ENCODE results near the gene PTPRD. TPM values are rescaled to one million over a fixed set of nuclear protein-coding genes. Genes with fewer than 3 reads are reported as not detected.

The PTPRD gene
- total RNA-seq, 1 experiment from 2014 or later = not detected

DNA sequence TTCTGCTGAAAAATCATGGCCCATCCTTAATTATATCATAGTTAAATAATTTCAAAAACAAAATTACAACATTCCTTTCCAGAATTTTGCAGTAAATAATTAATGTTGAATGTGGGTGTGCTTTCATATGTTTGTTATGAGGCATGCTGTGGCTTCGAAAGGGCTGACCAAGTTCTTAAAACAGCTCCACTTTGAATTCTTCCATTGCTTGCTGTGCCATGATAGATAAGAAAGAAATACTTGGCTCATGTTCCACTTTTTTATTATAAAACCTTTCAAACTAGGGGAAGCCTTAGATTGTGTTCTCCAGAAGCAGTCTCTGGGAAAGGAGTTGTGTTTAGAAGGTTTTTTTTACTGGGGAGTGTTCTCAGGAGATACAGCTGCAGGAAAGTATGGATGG is 1534.5 kb downstream of the PTPRD start:
- Histone ChIP-seq H3K4me1 (ENCODE audit: control insufficient read depth, insufficient read depth, low read length) (no peaks in the 10 kb centered on the region), H3K4me3 (ENCODE audit: low read depth in 2 of 2, low read length in 2 of 2) (no peak overlapping the region), H3K27me3 (ENCODE audit: control insufficient read depth, insufficient read depth, low read length) (no peaks in the 10 kb centered on the region), H3K36me3 (ENCODE audit: control insufficient read depth, insufficient read depth, low read length) (no peaks in the 10 kb centered on the region), H3K27ac (ENCODE audit: low read length) (no peak overlapping the region), H3K9me3 (ENCODE audit: control insufficient read depth, insufficient read depth, low read depth, low read length) (no peaks in the 10 kb centered on the region)
- ChIA-PET CTCF (no interaction called here), POLR2A (no interaction called here)
- DNase-seq (ENCODE audit: low read depth, low spot score) (no peak), ATAC-seq (no peak)
- intact Hi-C loops (cut with micrococcal nuclease; ENCODE audit: unreplicated experiment) (no loop called here), in situ Hi-C loops (cut with HindIII; ENCODE audit: low pct_unique_long_range_greater_than_20kb, low sequenced_read_pairs) (no loop called here)
- BruUV-seq (replicated peaks) = no TSS peak
- TF ChIP-seq, protein P1, sequence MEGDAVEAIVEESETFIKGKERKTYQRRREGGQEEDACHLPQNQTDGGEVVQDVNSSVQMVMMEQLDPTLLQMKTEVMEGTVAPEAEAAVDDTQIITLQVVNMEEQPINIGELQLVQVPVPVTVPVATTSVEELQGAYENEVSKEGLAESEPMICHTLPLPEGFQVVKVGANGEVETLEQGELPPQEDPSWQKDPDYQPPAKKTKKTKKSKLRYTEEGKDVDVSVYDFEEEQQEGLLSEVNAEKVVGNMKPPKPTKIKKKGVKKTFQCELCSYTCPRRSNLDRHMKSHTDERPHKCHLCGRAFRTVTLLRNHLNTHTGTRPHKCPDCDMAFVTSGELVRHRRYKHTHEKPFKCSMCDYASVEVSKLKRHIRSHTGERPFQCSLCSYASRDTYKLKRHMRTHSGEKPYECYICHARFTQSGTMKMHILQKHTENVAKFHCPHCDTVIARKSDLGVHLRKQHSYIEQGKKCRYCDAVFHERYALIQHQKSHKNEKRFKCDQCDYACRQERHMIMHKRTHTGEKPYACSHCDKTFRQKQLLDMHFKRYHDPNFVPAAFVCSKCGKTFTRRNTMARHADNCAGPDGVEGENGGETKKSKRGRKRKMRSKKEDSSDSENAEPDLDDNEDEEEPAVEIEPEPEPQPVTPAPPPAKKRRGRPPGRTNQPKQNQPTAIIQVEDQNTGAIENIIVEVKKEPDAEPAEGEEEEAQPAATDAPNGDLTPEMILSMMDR (IDR thresholded peaks at IDR 0.05) = no peak
- TF ChIP-seq POLR2AphosphoS5 (IDR thresholded peaks at IDR 0.05; ENCODE audit: low read depth, low read length) = no peak
- TF ChIP-seq, protein P2, sequence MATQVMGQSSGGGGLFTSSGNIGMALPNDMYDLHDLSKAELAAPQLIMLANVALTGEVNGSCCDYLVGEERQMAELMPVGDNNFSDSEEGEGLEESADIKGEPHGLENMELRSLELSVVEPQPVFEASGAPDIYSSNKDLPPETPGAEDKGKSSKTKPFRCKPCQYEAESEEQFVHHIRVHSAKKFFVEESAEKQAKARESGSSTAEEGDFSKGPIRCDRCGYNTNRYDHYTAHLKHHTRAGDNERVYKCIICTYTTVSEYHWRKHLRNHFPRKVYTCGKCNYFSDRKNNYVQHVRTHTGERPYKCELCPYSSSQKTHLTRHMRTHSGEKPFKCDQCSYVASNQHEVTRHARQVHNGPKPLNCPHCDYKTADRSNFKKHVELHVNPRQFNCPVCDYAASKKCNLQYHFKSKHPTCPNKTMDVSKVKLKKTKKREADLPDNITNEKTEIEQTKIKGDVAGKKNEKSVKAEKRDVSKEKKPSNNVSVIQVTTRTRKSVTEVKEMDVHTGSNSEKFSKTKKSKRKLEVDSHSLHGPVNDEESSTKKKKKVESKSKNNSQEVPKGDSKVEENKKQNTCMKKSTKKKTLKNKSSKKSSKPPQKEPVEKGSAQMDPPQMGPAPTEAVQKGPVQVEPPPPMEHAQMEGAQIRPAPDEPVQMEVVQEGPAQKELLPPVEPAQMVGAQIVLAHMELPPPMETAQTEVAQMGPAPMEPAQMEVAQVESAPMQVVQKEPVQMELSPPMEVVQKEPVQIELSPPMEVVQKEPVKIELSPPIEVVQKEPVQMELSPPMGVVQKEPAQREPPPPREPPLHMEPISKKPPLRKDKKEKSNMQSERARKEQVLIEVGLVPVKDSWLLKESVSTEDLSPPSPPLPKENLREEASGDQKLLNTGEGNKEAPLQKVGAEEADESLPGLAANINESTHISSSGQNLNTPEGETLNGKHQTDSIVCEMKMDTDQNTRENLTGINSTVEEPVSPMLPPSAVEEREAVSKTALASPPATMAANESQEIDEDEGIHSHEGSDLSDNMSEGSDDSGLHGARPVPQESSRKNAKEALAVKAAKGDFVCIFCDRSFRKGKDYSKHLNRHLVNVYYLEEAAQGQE (IDR thresholded peaks at IDR 0.05; ENCODE audit: insufficient read depth in 1 of 2, low read depth in 2 of 2, low read length in 1 of 2) = no peak
- no peak for TF ChIP-seq SIN3A (IDR thresholded peaks at IDR 0.05; ENCODE audit: borderline replicate concordance, insufficient read depth, low read depth, low read length)
- TF ChIP-seq TCF7L2 (IDR thresholded peaks at IDR 0.05; ENCODE audit: low read depth, low read length) = no peak

DNA sequence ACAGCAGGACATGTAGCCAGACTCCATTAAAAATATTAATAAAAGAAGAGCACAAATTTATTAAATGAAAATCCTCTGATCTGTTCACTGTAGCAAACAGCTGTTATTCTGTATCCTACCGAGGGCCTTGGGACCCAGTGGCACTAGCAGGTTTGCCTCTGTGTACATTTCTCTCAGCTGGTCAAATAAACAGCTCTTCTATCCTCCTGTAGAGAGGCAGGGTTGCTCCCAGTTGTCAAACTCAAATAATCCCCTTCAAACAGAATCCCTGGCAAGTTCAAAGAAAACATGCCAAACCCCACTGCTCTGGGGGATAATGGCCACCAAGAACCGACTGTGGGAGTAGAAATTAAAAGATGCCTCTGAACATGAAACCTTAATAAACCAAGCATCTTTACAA is 1551.2 kb downstream of the PTPRD start:
- DNase-seq (ENCODE audit: low read depth, low spot score) (no peak), ATAC-seq (no peak)
- Histone ChIP-seq H3K27ac (ENCODE audit: low read length) (no peak overlapping the region), H3K4me3 (ENCODE audit: low read depth in 2 of 2, low read length in 2 of 2) (no peak overlapping the region), H3K27me3 (ENCODE audit: control insufficient read depth, insufficient read depth, low read length) (no peaks in the 10 kb centered on the region), H3K9me3 (ENCODE audit: control insufficient read depth, insufficient read depth, low read depth, low read length) (no peaks in the 10 kb centered on the region), H3K4me1 (ENCODE audit: control insufficient read depth, insufficient read depth, low read length) (no peaks in the 10 kb centered on the region), H3K36me3 (ENCODE audit: control insufficient read depth, insufficient read depth, low read length) (no peaks in the 10 kb centered on the region)
- intact Hi-C loops (cut with micrococcal nuclease; ENCODE audit: unreplicated experiment) (no loop called here), in situ Hi-C loops (cut with HindIII; ENCODE audit: low pct_unique_long_range_greater_than_20kb, low sequenced_read_pairs) (no loop called here)
- no TSS peak for BruUV-seq (replicated peaks)
- no peak for TF ChIP-seq SIN3A (IDR thresholded peaks at IDR 0.05; ENCODE audit: borderline replicate concordance, insufficient read depth, low read depth, low read length)
- no peak for TF ChIP-seq POLR2AphosphoS5 (IDR thresholded peaks at IDR 0.05; ENCODE audit: low read depth, low read length)
- POLR2A ChIA-PET = no interaction called here
- CTCF ChIA-PET = no interaction called here

DNA sequence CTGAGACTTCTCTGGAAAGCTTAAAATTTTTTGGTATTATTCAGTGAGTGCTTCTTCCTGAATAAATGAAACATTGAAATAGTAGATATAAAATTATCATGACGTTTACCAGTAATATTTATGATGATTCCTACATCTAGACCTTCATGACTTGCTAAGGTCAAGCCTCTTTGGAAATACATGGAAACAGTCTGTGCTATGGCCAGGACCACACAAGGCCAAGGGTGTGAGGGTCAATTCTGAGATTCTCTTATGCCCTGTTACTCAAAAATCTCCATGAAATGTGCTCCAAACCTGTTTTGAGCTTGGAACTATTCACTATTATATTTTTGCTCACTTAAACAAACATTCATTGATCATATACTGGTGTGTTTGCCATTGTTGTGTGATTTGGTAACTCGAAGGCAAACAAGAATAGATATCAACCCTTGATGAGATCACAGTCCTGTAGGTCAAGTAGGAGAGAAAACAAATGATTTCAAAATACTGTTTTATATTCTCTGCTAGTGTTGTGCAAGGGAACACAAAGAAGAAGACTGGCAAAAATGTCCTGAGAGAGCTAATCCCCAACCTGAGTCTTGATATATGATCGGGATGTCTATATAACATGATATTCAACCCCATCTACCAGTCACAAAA is 1558.3 kb downstream of the PTPRD start:
- ChIA-PET CTCF (no interaction called here), POLR2A (no interaction called here)
- no peak overlapping the region for H3K4me3 ChIP-seq (ENCODE audit: low read depth in 2 of 2, low read length in 2 of 2)
- H3K36me3 ChIP-seq (ENCODE audit: control insufficient read depth, insufficient read depth, low read length) = no peaks in the 10 kb centered on the region
- H3K9me3 ChIP-seq (ENCODE audit: control insufficient read depth, insufficient read depth, low read depth, low read length) = no peaks in the 10 kb centered on the region
- no peaks in the 10 kb centered on the region for H3K27me3 ChIP-seq (ENCODE audit: control insufficient read depth, insufficient read depth, low read length)
- no TSS peak for BruUV-seq (replicated peaks)
- no peak for DNase-seq (ENCODE audit: low read depth, low spot score)
- TF ChIP-seq POLR2AphosphoS5 (IDR thresholded peaks at IDR 0.05; ENCODE audit: low read depth, low read length) = no peak
- TF ChIP-seq, protein P2 (IDR thresholded peaks at IDR 0.05; ENCODE audit: insufficient read depth in 1 of 2, low read depth in 2 of 2, low read length in 1 of 2) = no peak
- TF ChIP-seq, protein P1 (IDR thresholded peaks at IDR 0.05) = no peak
- TF ChIP-seq TCF7L2 (IDR thresholded peaks at IDR 0.05; ENCODE audit: low read depth, low read length) = no peak
- no peak for TF ChIP-seq SIN3A (IDR thresholded peaks at IDR 0.05; ENCODE audit: borderline replicate concordance, insufficient read depth, low read depth, low read length)
- intact Hi-C loops (cut with micrococcal nuclease; ENCODE audit: unreplicated experiment) (no loop called here), in situ Hi-C loops (cut with HindIII; ENCODE audit: low pct_unique_long_range_greater_than_20kb, low sequenced_read_pairs) (no loop called here)
- no peak overlapping the region for H3K27ac ChIP-seq (ENCODE audit: low read length)
- no peaks in the 10 kb centered on the region for H3K4me1 ChIP-seq (ENCODE audit: control insufficient read depth, insufficient read depth, low read length)
- ATAC-seq = no peak
